ENCODE data around the gene IL18BP. TPM values are rescaled to one million over a fixed set of nuclear protein-coding genes. Genes with fewer than 3 reads are reported as not detected.

Gene IL18BP
- total RNA-seq, 1 experiment from 2014 or later, result 17.9 TPM

GRCh38 chr11:71996517-71996916 is 2.2 kb upstream of the IL18BP start:
- no peak for DNase-seq
- Histone ChIP-seq H4K20me1 (ENCODE audit: insufficient read depth) (no peaks in the 10 kb centered on the region), H3K27ac (no peak overlapping the region), H3K4me3 (no peak overlapping the region), H3K9me3 (ENCODE audit: insufficient read depth, low read depth) (no peaks in the 10 kb centered on the region), H3K27me3 (ENCODE audit: insufficient read depth, low read depth) (no peaks in the 10 kb centered on the region), H3K4me2 (no peak overlapping the region), H3K9me2 (ENCODE audit: insufficient read depth) (no peaks in the 10 kb centered on the region), H3K4me1 (replicated peaks; ENCODE audit: insufficient read depth) (no peaks in the 10 kb centered on the region), H3K79me2 (ENCODE audit: low read depth) (no peaks in the 10 kb centered on the region), H3F3A (ENCODE audit: insufficient read depth, low read depth) (no peaks in the 10 kb centered on the region; the same call in 1 of the 2 replicates), H2AFZ (no peak overlapping the region), H3K36me3 (ENCODE audit: low read depth) (no peaks in the 10 kb centered on the region)
- intact Hi-C loops (cut with micrococcal nuclease; ENCODE audit: unreplicated experiment), result no loop called here
- ChIA-PET POLR2A (ENCODE audit: unreplicated experiment) (no interaction called here), CTCF (no interaction called here)
- no peak for TF ChIP-seq CTCF (conservative IDR thresholded peaks at IDR 0.05)
- no peak for TF ChIP-seq EZH2 (IDR thresholded peaks at IDR 0.05; ENCODE audit: low read depth)
- no TSS peak for BruUV-seq (replicated peaks)

GRCh38 chr11:71996946-71997345 is 1.8 kb upstream of the IL18BP start:
- Histone ChIP-seq H3K9me3 (ENCODE audit: insufficient read depth, low read depth) (no peaks in the 10 kb centered on the region), H3K79me2 (ENCODE audit: low read depth) (no peaks in the 10 kb centered on the region), H3F3A (ENCODE audit: insufficient read depth, low read depth) (peaks cover 4% of the 10 kb centered on the region; the same call in 1 of the 2 replicates), H3K27me3 (ENCODE audit: insufficient read depth, low read depth) (no peaks in the 10 kb centered on the region), H3K4me3 (no peak overlapping the region), H4K20me1 (ENCODE audit: insufficient read depth) (no peaks in the 10 kb centered on the region), H3K4me2 (no peak overlapping the region), H3K9me2 (ENCODE audit: insufficient read depth) (no peaks in the 10 kb centered on the region), H3K4me1 (replicated peaks; ENCODE audit: insufficient read depth) (no peaks in the 10 kb centered on the region), H2AFZ (no peak overlapping the region), H3K27ac (no peak overlapping the region), H3K36me3 (ENCODE audit: low read depth) (no peaks in the 10 kb centered on the region)
- BruUV-seq (replicated peaks), result no TSS peak
- TF ChIP-seq CTCF (conservative IDR thresholded peaks at IDR 0.05) (no peak), EZH2 (IDR thresholded peaks at IDR 0.05; ENCODE audit: low read depth) (no peak)
- intact Hi-C loops (cut with micrococcal nuclease; ENCODE audit: unreplicated experiment), result no loop called here
- ChIA-PET POLR2A (ENCODE audit: unreplicated experiment) (no interaction called here), CTCF (no interaction called here)
- DNase-seq, result no peak

DNA sequence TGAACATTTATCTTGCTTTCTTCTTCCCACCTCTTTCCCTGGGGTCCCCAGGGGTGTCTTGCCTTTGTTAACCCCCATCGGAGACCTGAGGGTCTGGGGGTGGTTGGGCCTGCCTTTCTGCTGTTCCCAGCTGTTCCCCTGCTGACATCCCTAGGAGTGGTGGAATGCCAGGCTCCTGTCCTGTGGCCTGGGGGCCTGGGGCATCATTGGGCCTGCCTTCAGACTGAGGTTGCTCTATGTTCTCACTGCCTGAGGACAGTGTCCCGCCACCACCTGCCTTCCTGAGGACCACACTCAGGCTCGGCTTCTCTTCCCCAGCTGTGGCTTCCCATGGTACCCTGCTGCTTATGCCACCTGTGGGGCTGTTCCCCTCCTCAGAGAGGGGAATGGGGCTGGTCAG is 1.1 kb upstream of the IL18BP start:
- Histone ChIP-seq H3K27me3 (ENCODE audit: insufficient read depth, low read depth) (no peaks in the 10 kb centered on the region), H3K79me2 (ENCODE audit: low read depth) (no peaks in the 10 kb centered on the region), H3K36me3 (ENCODE audit: low read depth) (no peaks in the 10 kb centered on the region), H3K9me3 (ENCODE audit: insufficient read depth, low read depth) (no peaks in the 10 kb centered on the region), H3K9me2 (ENCODE audit: insufficient read depth) (no peaks in the 10 kb centered on the region), H3K4me1 (replicated peaks; ENCODE audit: insufficient read depth) (no peaks in the 10 kb centered on the region), H3K27ac (no peak overlapping the region), H2AFZ (no peak overlapping the region), H3F3A (ENCODE audit: insufficient read depth, low read depth) (peaks cover 10% of the 10 kb centered on the region; the same call in 1 of the 2 replicates), H3K4me3 (no peak overlapping the region), H3K4me2 (no peak overlapping the region), H4K20me1 (ENCODE audit: insufficient read depth) (0 out of 2 replicates have a peak, but pooled peaks cover 3% of the 10 kb centered on the region)
- intact Hi-C loops (cut with micrococcal nuclease; ENCODE audit: unreplicated experiment), result no loop called here
- ChIA-PET CTCF (no interaction called here), POLR2A (ENCODE audit: unreplicated experiment) (interaction anchor here (0.6 kb wide), 1 partner anchor 25 kb away, joined by 3 read pairs; no protein-coding TSS in a partner anchor)
- no peak for TF ChIP-seq CTCF (conservative IDR thresholded peaks at IDR 0.05)
- no peak for TF ChIP-seq EZH2 (IDR thresholded peaks at IDR 0.05; ENCODE audit: low read depth)
- DNase-seq, result no peak
- no TSS peak for BruUV-seq (replicated peaks)
